Stimulated activated CD8-positive, alpha-beta memory T cell treated with anti-CD3 and anti-CD28 coated beads, Interleukin-4, amount 100 ng/mL, for 1 hour (primary cell): ENCODE measurements around the gene ZNF536.

Source experiments
- DNase-seq, 2 donors: peaks; one replicate each; pipeline ENCODE4 v3.0.0-alpha.2; 2020; ENCODE audit warnings: low read depth in 2 of 2, low spot score in 1 of 2

ZNF536 gene

GRCh38 chr19:30371960-30372824, at the start of gene ZNF536:
Gene ZNF536 (plus strand): TSS chr19:30372384. CDS start chr19:30443563, 71,179 bp downstream.
- no peak for DNase-seq

GRCh38 chr19:30322641-30323320, 49.4 kb upstream of the ZNF536 start:
- no peak for DNase-seq

- DNase-seq, result no peak
Measured at GRCh38 chr19:30323904-30324303, 48.3 kb upstream of the ZNF536 start.

GRCh38 chr19:30324982-30325381, 47.2 kb upstream of the ZNF536 start:
- no peak for DNase-seq

- no peak for DNase-seq
Measured at GRCh38 chr19:30325676-30326392, 46.4 kb upstream of the ZNF536 start.

- no peak for DNase-seq
Measured at GRCh38 chr19:30326393-30326710, 45.8 kb upstream of the ZNF536 start.

- no peak for DNase-seq
Measured at GRCh38 chr19:30327331-30327730, 44.9 kb upstream of the ZNF536 start.

GRCh38 chr19:30328096-30328495, 44.1 kb upstream of the ZNF536 start:
- no peak for DNase-seq

- DNase-seq, result no peak
Measured at GRCh38 chr19:30330266-30330665, 41.9 kb upstream of the ZNF536 start.

GRCh38 chr19:30332445-30333234, 39.5 kb upstream of the ZNF536 start:
- no peak for DNase-seq

GRCh38 chr19:30333291-30334065, 38.7 kb upstream of the ZNF536 start:
- DNase-seq, result no peak

GRCh38 chr19:30334841-30335240, 37.3 kb upstream of the ZNF536 start:
- DNase-seq, result no peak

- DNase-seq, result no peak
Measured at GRCh38 chr19:30335306-30335886, 36.8 kb upstream of the ZNF536 start.

GRCh38 chr19:30336290-30336689, 35.9 kb upstream of the ZNF536 start:
- DNase-seq, result no peak

- DNase-seq, result no peak
Measured at GRCh38 chr19:30338041-30338456, 34.1 kb upstream of the ZNF536 start.

- no peak for DNase-seq
Measured at GRCh38 chr19:30338878-30339623, 33.1 kb upstream of the ZNF536 start.

GRCh38 chr19:30339624-30340525, 32.3 kb upstream of the ZNF536 start:
- DNase-seq, result no peak
